Measurements from ENCODE around the gene KRIT1.
"Not testable (repeated sequence)": the region's sequence is repeated elsewhere in the genome, so short reads cannot be mapped to it uniquely, and the experiment has no call there.

Gene KRIT1

GRCh38 chr7:92245487-92246359 is at the start of gene KRIT1, which contains the start of gene ANKIB1:
Gene KRIT1, minus strand, starts transcription at chr7:92245914. Its CDS starts 3,779 bp downstream, at chr7:92242135.
Gene ANKIB1, plus strand, starts transcription at chr7:92245974. Its CDS starts 49,005 bp downstream, at chr7:92294979.
- peak; percentile 68 for DNase-seq

GRCh38 chr7:92295391-92295790 is 49.7 kb upstream of the KRIT1 start:
- no peak for DNase-seq

GRCh38 chr7:92293896-92294590 is 48.3 kb upstream of the KRIT1 start:
- no peak for DNase-seq

- no peak for DNase-seq
Observed at GRCh38 chr7:92292981-92293380, 47.3 kb upstream of the KRIT1 start.

- no peak for DNase-seq
Observed at GRCh38 chr7:92289321-92289720, 43.6 kb upstream of the KRIT1 start.

- DNase-seq, result no peak
Observed at GRCh38 chr7:92282930-92283329, 37.2 kb upstream of the KRIT1 start.

- DNase-seq, result no peak
Observed at GRCh38 chr7:92282221-92282814, 36.6 kb upstream of the KRIT1 start.

GRCh38 chr7:92281031-92281430 is 35.3 kb upstream of the KRIT1 start:
- no peak for DNase-seq

GRCh38 chr7:92279396-92280031 is 33.8 kb upstream of the KRIT1 start:
- DNase-seq, result no peak

GRCh38 chr7:92276460-92276864 is 30.7 kb upstream of the KRIT1 start:
- no peak for DNase-seq

GRCh38 chr7:92275327-92275726 is 29.6 kb upstream of the KRIT1 start:
- DNase-seq, result no peak

GRCh38 chr7:92268921-92269320 is 23.2 kb upstream of the KRIT1 start:
- DNase-seq, result no peak

- DNase-seq, result no peak
Observed at GRCh38 chr7:92266415-92267241, 20.9 kb upstream of the KRIT1 start.

GRCh38 chr7:92260248-92260781 is 14.6 kb upstream of the KRIT1 start:
- no peak for DNase-seq

- DNase-seq, result no peak
Observed at GRCh38 chr7:92259610-92260247, 14.0 kb upstream of the KRIT1 start.

GRCh38 chr7:92259062-92259461 is 13.3 kb upstream of the KRIT1 start:
- no peak for DNase-seq

GRCh38 chr7:92255308-92255707 is 9.6 kb upstream of the KRIT1 start:
- no peak for DNase-seq

GRCh38 chr7:92254800-92255199 is 9.1 kb upstream of the KRIT1 start:
- DNase-seq, result not testable (repeated sequence)

GRCh38 chr7:92253251-92253650 is 7.5 kb upstream of the KRIT1 start:
- DNase-seq, result no peak

- DNase-seq, result no peak
Observed at GRCh38 chr7:92251181-92251580, 5.5 kb upstream of the KRIT1 start.

GRCh38 chr7:92250603-92251002 is 4.9 kb upstream of the KRIT1 start:
- no peak for DNase-seq

All from NCI-H2029 treated with DMSO at 0.1 percent for 48 hours (cell line).